GM19438 (cell line): ENCODE data around the gene ARL15.

Source experiments
- ATAC-seq: cut with Tn5 transposase; IDR thresholded peaks from one replicate; pipeline ENCODE4 v1.9.1; 2021; ENCODE audit warnings: low read depth; ENCODE audit not compliant: unreplicated experiment

Gene ARL15

GRCh38 chr5:54108136-54108535 lies 202.2 kb downstream of the ARL15 start:
- no peak for ATAC-seq

- ATAC-seq = no peak
Measured at GRCh38 chr5:54103871-54104270, 206.5 kb downstream of the ARL15 start.

DNA sequence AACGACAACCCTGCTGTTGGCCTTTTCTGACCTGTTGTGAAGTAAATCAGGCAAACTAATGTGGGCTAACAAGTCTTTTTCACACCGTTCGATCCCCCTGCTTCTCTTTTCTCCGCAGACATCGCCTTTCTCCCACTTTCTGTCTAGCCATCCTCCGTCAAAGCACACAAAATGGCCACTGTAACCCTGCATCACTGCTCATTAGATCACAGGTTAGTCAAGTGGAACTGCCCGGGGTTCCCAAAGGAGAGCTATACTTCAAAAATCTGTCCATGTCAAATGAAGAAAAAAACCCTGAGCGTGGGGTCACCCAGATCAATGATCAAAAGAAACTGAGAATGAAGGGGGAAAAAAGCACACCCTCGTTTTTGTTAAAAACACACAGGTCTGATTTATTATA lies 212.1 kb downstream of the ARL15 start:
- ATAC-seq = no peak

GRCh38 chr5:54095969-54096368 lies 214.4 kb downstream of the ARL15 start:
- ATAC-seq = no peak

- no peak for ATAC-seq
Measured at GRCh38 chr5:54094706-54095105, 215.7 kb downstream of the ARL15 start.

DNA sequence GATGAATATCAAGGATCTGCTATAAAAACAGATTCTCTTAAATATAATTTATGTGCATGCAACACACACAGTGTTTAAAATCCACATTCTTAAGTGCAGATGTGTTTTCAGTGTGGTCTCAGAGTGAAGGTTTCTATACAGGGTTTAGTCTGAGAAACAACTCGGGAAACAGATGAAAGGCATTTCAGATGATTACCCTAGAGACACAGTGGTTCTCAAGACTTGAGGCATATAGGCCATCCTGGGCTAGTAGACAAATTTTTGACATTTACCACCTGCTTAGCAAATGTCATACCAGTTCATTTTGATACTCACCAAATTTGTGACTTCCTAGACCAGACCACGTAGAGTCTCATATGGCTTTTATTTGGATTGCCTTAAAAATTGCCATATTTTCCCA lies 216.5 kb downstream of the ARL15 start:
- ATAC-seq = no peak

- ATAC-seq = no peak
Measured at GRCh38 chr5:54093081-54093492, 217.3 kb downstream of the ARL15 start.

DNA sequence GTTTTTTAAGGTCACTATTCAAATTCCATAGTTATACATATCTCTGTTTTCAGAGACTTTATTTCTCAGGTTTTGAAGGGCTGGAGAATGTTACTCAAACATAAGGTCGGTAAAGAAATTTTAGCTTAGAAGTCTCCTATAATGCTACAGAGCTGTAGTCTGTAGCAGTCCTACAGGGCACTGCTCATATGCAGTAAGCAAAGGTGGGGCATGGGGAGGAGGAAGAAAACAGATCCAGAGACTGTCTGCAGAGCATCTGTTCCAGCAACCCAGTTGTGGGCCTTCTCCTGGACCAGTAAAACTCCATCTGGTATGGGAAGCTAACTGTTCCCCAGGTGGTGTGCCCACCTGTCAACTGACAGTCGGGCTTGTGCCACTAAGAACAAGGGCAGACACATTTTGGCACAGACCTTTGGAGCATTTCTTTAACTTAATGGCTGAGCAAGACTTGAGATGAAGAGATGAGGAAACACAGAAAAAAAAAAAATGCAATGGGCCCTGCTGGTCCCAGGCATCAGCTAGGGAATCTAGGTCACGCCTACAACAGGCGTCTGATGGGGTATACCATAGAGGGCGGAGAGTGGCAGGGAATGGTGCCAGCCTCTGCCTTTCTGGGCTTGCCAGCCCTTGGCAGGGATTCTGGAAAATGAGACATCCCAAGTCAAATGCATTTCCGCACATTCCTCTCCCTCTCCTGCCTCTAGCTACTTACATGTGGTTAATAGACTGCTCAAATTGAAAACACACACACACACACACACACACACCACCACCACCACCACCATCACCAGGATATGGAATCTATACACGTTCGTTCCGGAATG lies 218.9 kb downstream of the ARL15 start:
- ATAC-seq = no peak

- ATAC-seq = no peak
Measured at GRCh38 chr5:54090495-54091120, 219.8 kb downstream of the ARL15 start.

DNA sequence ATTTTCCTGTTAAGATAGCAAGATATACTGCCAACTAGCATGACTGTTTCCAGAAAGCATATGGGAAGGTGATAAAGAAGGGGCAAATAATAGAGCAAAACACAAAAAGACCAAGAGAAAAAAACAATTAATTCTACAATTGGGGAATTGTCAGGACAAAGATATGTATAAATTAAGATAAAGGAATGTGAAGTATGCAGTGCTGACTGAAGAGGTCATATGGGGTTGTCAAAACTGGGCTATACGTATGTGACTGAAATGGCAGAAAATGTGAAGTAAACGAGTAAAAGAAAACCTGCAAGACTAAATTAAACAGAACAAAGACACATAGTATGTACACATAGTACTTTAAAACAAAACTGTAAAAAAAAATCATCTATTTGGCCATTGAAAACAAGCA lies 222.3 kb downstream of the ARL15 start:
- no peak for ATAC-seq

- no peak for ATAC-seq
Measured at GRCh38 chr5:54087436-54087835, 222.9 kb downstream of the ARL15 start.

GRCh38 chr5:54086191-54086590 lies 224.2 kb downstream of the ARL15 start:
- ATAC-seq = no peak

DNA sequence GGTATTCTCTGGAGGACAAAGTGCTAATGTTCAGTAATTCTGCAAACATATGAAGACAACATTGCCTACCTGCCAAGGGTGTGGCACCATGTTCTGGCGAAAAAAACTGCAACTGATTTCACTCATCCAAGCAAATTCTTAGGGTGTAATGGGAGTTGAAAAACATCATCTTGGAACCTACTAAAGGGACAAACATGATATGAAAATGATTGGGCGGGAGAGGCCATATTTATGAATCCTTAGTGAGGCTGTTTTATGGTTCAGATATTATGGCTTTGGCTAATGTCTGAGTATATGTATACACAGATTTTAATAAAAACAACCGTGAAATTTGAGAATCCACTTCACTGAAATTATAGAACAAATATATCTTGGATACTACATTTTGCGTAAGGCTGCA lies 225.7 kb downstream of the ARL15 start:
- ATAC-seq = no peak

DNA sequence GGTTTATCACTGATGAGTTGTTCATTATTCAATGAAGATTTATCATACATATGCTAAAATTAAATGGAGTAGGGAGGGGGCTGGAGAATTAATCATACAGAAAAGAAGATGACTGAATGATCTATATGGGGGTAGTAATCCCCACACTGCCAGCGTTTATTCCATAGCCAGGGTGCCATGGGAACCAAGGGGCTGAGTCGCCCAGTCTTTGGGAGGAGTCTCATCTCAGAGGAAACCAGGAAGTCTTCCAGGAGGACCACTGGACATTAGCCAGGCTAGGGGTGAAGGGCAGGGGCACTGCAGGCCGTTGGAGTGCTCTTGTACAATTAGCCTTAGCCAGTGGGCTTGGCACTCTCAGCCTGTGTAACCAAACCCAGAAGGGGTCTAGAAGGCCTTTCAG lies 226.5 kb downstream of the ARL15 start:
- ATAC-seq = no peak

GRCh38 chr5:54083245-54083644 lies 227.1 kb downstream of the ARL15 start:
- ATAC-seq = no peak

DNA sequence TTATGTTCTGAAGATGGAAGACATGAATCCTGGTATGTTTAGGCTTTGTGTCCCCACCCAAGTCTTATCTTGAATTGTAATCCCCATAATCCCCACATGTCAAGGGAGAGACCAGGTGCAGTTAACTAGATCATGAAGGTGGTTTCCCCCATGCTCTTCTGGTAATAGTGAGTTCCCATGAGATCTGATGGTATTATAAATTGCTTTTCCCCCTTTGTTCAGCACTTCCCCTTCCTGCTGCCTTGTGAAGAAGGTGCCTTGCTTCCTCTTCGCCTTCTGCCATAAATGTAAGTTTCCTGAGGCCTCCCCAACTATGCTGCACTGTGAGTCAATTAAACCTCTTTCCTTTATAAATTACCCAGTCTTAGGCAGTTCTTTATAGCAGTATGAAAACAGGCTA lies 229.0 kb downstream of the ARL15 start:
- no peak for ATAC-seq

DNA sequence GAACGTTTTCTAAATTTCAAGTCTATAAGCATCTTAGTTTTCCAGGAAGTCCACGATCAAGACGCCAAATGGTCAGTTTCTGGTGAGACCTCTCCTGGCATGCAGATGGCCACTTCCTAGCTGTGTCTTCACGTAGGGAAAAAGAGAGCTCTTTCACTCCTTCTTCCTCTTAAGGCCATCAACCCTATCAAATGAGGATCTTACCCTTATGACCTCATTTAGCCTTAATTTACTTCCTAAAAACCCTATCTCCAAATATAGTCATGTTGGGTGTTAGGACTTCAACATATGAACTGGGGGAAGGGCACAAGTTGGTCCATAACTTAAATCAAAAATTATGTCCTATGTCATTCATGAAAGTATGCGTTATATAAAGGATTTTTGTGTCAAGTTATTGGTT lies 229.5 kb downstream of the ARL15 start:
- no peak for ATAC-seq

DNA sequence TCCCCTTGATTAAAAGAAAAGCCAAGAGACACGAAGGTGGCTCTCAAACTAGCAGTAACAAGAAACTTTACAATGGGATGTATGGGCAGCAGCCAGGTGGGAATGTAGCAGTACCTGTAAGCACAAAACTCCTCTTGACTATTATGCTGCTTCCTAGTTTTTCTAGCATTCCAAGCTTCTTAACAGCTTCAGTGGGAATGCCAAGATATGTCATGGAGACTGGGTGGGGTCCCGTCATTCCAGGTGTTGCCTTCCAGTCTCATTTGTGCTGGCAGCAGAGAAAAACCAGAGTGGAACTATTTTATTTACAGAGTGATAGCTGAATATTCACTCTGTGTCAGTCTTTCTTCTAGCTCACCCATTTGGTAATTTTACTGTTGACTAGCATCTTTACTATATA lies 236.6 kb downstream of the ARL15 start:
- ATAC-seq = no peak

- no peak for ATAC-seq
Measured at GRCh38 chr5:54073131-54073530, 237.2 kb downstream of the ARL15 start.

GRCh38 chr5:54066433-54066832 lies 243.9 kb downstream of the ARL15 start:
- ATAC-seq = no peak

DNA sequence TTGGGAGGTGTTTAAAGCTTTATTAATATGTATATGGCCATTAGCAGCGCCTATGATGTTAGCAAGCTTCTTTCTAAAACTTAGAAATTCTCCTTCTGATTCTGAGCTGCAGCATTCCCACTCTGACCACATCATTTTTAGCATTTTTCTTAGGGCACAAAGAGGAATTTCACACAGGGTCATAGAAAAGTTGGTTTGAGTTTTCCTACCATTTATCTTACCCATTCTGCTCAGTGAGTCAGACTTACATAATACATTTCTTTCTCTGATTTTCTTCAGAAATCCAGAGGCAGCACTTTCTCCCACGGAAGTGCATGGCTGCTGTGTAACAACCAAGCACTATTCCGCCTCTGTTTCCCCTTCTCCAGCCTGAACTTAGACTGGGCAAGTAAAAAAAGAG lies 246.6 kb downstream of the ARL15 start:
- no peak for ATAC-seq

DNA sequence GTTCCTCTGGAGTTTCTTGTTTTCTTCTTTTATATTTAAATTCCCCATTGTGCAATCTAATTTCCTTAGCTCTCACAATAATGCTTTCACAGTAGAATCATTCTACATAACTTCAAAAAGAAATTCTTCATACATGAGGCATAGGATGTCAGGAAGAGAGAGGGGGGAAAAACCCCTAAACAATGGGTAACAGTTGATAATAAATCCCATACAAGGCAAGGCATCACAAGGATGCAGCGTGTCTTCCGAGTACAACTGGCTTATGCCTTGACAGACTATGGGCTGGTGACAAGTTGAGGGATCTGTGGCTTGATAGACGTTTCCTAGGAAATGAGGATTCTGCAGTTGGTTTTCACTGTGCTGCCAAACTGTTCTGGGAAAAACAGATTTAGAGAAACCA lies 247.4 kb downstream of the ARL15 start:
- no peak for ATAC-seq
